Fibroblast of skin of back (primary cell): ENCODE measurements around the gene PCBP1.
"Not testable (repeated sequence)": the region's sequence is repeated elsewhere in the genome, so short reads cannot be mapped to it uniquely, and the experiment has no call there.

ENCODE experiments used
- DNase-seq: peaks from one replicate; pipeline ENCODE4 v3.0.0-alpha.2; 2013

Gene PCBP1

GRCh38 chr2:70099270-70099669 is 12.0 kb downstream of the PCBP1 start:
- DNase-seq = no peak

GRCh38 chr2:70101174-70101573 is 13.9 kb downstream of the PCBP1 start:
- DNase-seq = no peak

GRCh38 chr2:70101686-70102085 is 14.4 kb downstream of the PCBP1 start:
- DNase-seq = not testable (repeated sequence)

GRCh38 chr2:70102323-70102905 is 15.1 kb downstream of the PCBP1 start:
- DNase-seq = not testable (repeated sequence)

GRCh38 chr2:70103531-70104061 is 16.3 kb downstream of the PCBP1 start:
- no peak for DNase-seq

GRCh38 chr2:70104231-70105111 is 17.2 kb downstream of the PCBP1 start:
- DNase-seq = peak; percentile 83

GRCh38 chr2:70106138-70106537 is 18.9 kb downstream of the PCBP1 start:
- DNase-seq = not testable (repeated sequence)

GRCh38 chr2:70110397-70110796 is 23.1 kb downstream of the PCBP1 start:
- DNase-seq = not testable (repeated sequence)

GRCh38 chr2:70111752-70112591 is 24.7 kb downstream of the PCBP1 start:
- peak; percentile 92 for DNase-seq

- DNase-seq = no peak
These were observed 26.2 kb downstream of the PCBP1 start for GRCh38 chr2:70113359-70114070.

- DNase-seq = no peak
These were observed 28.6 kb downstream of the PCBP1 start for GRCh38 chr2:70115646-70116442.

- no peak for DNase-seq
These were observed 29.8 kb downstream of the PCBP1 start for GRCh38 chr2:70116936-70117552.

- no peak for DNase-seq
These were observed 31.6 kb downstream of the PCBP1 start for GRCh38 chr2:70118798-70119454.

GRCh38 chr2:70121627-70122372 is 34.5 kb downstream of the PCBP1 start:
- no peak for DNase-seq

- DNase-seq = no peak
These were observed 35.2 kb downstream of the PCBP1 start for GRCh38 chr2:70122470-70122869.

GRCh38 chr2:70123051-70123828 is 36.0 kb downstream of the PCBP1 start:
- DNase-seq = peak; percentile 73

GRCh38 chr2:70123829-70124116 is 36.5 kb downstream of the PCBP1 start:
- no peak for DNase-seq

GRCh38 chr2:70124983-70125480 is 37.8 kb downstream of the PCBP1 start:
- peak; percentile 41 for DNase-seq

GRCh38 chr2:70125498-70125898 is 38.2 kb downstream of the PCBP1 start:
- DNase-seq = no peak
